CD1c-positive myeloid dendritic cell (primary cell): Measurements from ENCODE around the gene PVRIG.
"Not testable (repeated sequence)": the region's sequence is repeated elsewhere in the genome, so short reads cannot be mapped to it uniquely, and the experiment has no call there.

ENCODE experiments used
- DNase-seq: peaks from one replicate; pipeline ENCODE4 v3.0.0-alpha.2; 2016; ENCODE audit errors: extremely low spot score

Gene PVRIG

GRCh38 chr7:100195222-100195621 lies 24.5 kb upstream of the PVRIG start:
- DNase-seq, result no peak

DNA sequence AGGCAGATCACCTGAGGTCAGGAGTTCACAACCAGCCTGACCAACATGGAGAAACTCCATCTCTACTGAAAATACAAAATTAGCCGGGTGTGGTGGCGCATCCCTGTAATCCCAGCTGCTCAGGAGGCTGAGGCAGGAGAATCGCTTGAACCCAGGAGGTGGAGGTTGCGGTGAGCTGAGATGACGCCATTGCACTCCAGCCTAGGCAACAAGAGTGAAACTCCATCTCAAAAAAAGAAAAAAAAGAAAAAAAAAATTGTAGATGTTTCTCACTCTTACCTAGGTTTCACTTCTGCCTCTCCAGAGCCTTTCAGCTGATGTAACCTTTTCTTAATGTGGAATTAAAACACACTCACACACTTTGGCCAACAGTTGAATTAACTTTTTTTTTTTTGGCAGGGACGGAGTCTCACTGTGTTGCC lies 23.8 kb upstream of the PVRIG start:
- not testable (repeated sequence) for DNase-seq

GRCh38 chr7:100198266-100198665 lies 21.5 kb upstream of the PVRIG start:
- no peak for DNase-seq

GRCh38 chr7:100200693-100201092 lies 19.1 kb upstream of the PVRIG start:
- no peak for DNase-seq

DNA sequence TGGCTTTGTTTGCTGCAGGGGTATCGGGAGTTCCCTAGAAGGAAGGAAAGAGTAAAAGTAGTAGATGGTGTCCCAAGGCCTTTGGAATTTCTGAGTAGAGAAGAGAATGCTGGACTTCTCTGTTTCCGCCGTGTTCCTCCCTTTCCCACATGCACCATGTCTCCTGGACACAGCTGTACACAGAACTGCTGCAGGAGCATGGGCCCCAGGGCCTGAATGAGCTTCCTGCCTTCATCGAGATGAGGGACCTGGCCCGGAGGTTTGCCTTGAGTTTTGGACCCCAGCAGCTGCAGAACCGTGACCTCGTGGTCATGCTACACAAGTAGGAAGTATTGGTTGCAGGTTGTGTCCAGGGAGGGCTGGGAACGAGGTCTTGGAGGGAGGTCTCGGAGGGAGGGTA lies 15.3 kb upstream of the PVRIG start:
- DNase-seq, result no peak

DNA sequence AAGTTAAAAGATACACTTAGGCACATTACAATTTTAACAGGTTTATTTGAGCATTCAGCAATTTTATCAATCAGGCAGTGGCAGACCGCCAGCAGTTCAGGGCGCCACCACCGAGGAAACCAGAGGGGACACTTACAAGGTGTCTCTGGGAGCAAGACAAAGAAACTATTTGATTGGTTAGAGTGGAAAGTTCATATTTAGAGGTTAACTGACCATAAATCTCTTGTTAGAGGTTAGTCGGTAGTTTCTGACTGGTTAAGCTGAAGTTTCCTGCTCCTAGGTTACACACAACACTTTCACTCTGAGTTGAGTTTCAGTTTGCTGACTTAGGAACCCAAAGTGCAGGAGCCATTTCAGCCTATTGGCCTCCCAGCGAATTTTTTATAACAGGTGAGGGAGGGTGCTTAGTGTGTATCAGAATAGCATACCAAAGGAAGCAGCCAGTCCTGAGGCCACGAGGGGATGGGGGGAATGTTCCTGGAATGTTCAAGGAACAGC lies 10.8 kb upstream of the PVRIG start:
- DNase-seq, result no peak

- no peak for DNase-seq
Observed at GRCh38 chr7:100209493-100209892, 10.3 kb upstream of the PVRIG start.

- no peak for DNase-seq
Observed at GRCh38 chr7:100210805-100211204, 8.9 kb upstream of the PVRIG start.

DNA sequence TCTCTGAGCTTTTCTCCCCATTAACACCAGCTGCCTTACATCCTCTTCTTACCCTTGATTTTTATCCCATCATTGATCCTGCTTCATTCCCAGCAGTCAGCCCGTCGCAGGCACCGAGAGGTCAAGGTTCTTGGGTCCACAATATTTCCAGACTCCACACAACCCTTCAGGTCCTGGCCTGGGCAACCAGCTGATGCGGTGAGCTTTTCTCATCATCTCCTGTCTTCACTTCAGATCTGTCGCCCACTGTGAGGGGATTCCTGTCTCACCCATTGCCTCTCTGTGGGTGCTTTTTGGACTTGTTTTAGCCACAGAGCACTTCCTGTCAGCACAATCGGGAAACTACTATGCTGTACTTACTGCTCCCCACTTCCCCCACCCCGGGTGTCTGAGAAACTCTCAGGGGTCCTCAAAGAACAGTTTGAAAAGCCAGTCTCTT lies 8.4 kb upstream of the PVRIG start:
- DNase-seq, result no peak

DNA sequence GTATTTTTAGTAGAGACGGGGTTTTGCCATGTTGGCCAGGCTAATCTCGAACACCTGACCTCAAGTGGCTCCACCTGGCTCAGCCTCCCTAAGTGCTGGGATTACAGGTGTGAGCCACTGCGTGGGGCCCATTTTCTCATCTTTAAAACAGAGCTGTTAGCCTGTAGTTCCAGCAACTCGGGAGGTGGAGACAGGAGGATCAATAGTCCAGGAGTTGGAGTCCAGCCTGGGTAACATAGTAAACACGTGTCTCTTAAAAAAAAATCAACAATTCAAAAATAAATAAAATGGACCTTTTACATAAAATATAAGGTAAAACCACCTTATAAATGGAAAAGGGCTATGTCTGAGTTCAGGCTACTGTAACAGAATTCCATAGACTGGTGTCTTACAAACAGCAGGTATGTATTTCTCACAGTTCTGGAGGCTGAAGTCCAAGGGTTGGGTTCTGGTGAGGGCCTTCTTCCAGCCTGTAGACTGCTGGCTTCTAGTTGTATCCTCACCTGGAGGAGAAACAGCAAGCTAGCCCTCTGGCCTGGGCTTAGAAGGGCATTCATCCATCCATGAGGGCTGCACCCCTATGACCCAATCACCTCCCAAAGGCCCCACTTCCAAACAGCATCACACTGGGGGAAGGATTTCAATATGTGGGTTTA lies 7.0 kb upstream of the PVRIG start:
- DNase-seq, result no peak

DNA sequence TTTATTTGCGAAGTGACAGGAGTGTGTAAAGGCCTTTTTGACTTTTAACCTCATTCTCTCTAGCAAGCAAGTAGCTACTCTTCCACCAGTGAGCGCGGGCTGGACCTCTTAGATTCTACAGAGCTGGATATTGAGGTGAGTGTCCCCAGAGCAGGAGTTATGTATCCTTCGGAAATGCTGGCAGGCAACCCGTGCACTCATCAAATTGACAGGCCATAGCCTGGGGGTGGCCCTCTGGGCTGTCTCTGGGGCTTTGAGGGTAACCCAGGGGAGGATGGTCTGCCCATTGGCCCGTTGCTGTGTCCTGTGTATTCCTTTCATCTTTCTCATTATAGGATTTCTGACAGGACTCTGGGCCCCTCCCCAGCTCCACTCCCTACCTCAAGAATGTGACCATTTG lies 6.1 kb upstream of the PVRIG start:
- no peak for DNase-seq

DNA sequence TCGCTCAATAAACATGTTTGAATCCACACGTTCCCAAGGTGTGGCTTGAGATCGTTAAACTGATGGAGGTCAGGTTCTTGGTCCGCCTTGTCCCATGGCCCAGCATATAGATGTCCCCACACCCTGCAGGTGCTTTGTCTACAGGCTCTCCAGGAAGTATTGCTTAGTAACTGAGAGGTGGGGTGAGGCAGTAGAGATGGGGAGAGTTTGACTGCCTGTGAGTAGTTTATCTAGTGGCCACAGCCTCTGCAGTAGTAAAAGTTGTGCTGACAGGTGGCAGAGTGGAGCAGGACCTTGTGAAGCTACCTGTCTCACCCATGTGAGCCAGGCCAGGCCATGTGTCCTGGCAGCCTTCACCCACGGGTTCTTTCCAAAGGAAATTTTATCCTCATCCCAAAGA lies 5.4 kb upstream of the PVRIG start:
- DNase-seq, result not testable (repeated sequence)

- no peak for DNase-seq
Observed at GRCh38 chr7:100215895-100216294, 3.9 kb upstream of the PVRIG start.

DNA sequence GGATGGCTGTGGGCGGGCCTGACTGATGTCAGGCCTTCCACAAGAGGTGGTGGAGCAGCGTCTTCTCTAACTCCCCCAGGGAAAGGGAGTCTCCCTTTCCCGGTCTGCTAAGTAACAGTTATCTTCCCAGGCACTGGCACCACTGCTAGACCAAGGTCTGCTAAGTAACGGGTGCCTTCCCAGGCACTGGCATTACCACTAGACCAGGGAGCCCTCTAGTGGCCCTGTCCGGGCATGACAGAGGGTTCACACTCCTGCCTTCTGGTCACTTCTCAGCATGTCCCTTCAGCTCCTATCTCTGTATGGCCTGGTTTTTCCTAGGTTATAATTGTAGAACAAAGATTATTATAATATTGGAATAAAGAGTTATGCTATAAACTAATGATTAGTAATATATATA lies 1.8 kb upstream of the PVRIG start:
- DNase-seq, result peak; percentile 60

DNA sequence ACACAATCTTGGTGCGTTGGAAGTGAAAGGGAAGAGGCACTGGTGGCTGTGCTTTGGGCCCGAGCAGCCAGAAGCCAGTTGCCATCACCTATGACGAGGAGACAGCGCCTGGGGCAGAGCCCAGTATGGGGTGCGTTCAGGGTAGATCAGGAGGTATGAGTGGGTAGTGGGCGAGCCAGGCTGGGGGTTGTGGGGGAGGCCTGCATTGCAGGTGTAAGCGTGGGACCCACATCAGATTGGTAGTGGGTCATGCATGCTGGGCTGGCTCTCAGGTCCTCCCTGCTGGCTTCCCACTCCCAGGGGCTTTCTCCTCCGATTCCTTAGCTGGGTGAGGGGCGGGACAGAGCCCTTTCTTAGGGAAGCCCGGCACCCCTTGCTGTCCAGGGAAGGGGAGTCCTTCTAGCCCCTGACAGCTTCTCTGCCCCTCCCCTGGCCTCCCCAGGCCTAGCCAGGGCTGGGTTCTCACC lies 445 bp upstream of the PVRIG start:
- DNase-seq, result no peak

DNA sequence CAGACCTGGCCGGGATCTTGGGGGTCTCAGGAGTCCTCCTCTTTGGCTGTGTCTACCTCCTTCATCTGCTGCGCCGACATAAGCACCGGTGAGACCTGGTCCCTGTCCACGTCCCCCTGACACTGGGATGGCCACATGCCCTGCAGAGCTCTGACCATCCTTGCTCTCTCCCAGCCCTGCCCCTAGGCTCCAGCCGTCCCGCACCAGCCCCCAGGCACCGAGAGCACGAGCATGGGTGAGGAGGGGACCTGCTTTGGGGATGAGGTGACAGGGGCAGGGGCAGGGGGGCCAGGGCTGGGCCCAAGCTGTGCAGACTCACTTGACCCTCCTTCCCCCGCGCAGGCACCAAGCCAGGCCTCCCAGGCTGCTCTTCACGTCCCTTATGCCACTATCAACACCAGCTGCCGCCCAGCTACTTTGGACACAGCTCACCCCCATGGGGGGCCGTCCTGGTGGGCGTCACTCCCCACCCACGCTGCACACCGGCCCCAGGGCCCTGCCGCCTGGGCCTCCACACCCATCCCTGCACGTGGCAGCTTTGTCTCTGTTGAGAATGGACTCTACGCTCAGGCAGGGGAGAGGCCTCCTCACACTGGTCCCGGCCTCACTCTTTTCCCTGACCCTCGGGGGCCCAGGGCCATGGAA lies 959 bp downstream of the PVRIG start:
- no peak for DNase-seq

DNA sequence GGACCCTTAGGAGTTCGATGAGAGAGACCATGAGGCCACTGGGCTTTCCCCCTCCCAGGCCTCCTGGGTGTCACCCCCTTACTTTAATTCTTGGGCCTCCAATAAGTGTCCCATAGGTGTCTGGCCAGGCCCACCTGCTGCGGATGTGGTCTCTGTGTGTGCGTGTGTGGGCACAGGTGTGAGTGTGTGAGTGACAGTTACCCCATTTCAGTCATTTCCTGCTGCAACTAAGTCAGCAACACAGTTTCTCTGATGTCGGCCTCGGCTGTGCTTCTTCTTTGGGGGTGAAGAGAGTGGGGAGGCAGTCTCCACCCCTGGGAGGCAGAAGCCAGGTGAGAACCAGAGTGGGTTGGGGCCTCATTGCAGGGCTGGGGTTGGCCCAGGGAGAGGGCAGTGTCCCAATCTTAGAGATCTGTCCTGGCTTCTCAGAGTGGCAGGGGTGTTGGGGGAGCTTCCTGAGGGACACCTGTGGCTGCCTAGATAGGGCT lies 1.5 kb downstream of the PVRIG start:
- DNase-seq, result peak; percentile 26

- DNase-seq, result no peak
Observed at GRCh38 chr7:100221767-100222444, 2.2 kb downstream of the PVRIG start.

- no peak for DNase-seq
Observed at GRCh38 chr7:100222445-100223132, 2.8 kb downstream of the PVRIG start.

DNA sequence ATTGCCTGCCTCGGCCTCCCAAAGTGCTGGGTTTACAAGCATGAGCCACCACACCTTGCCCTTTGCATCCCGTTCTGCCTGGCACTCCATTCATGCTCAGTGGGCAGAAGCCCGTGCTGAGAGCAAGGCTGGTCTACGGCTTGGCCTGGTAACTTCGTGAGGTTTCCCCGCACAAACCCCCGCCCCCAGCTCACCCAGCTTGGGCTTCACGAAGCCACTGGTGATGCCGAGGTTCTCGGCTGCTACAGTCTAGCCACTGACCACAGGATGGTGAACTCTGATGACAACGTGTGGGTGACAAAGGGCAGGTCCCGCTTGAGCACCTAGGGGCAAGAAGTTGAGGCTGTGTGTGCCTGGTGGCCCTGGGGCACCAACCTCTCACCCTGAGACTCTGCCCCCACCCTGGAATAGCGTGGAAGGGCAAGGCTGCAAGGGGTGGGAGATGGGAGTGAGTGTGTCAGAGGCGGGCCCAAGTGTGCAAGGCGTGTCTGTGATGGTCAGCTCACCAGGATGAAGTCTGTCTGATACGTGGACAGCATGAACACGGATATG lies 3.7 kb downstream of the PVRIG start:
- not testable (repeated sequence) for DNase-seq

- not testable (repeated sequence) for DNase-seq
Observed at GRCh38 chr7:100224891-100225290, 5.1 kb downstream of the PVRIG start.
